Stimulated activated CD8-positive, alpha-beta memory T cell treated with anti-CD3 and anti-CD28 coated beads, Interleukin-4, amount 100 ng/mL, for 4 hours (primary cell): Measurements from ENCODE around the gene HLA-DQB1.

Experiments used
- DNase-seq, 2 donors: peaks; one replicate each; pipeline ENCODE4 v3.0.0-alpha.2; 2020; ENCODE audit warnings: low read depth in 2 of 2, low spot score in 1 of 2

HLA-DQB1 gene

GRCh38 chr6:32627831-32628230 lies 38.6 kb downstream of the HLA-DQB1 start:
- DNase-seq, result no peak

GRCh38 chr6:32627249-32627648 lies 39.2 kb downstream of the HLA-DQB1 start:
- no peak for DNase-seq

- DNase-seq, result no peak
These were observed 41.3 kb downstream of the HLA-DQB1 start for GRCh38 chr6:32625137-32625536.

- no peak for DNase-seq
These were observed 41.9 kb downstream of the HLA-DQB1 start for GRCh38 chr6:32624565-32624964.

GRCh38 chr6:32623693-32624092 lies 42.8 kb downstream of the HLA-DQB1 start:
- no peak for DNase-seq

GRCh38 chr6:32622545-32623401 lies 43.7 kb downstream of the HLA-DQB1 start:
- peak in 1 of 2 donors; percentile 18 for DNase-seq

- no peak for DNase-seq
These were observed 45.1 kb downstream of the HLA-DQB1 start for GRCh38 chr6:32621372-32621771.

- no peak for DNase-seq
These were observed 48.7 kb downstream of the HLA-DQB1 start for GRCh38 chr6:32617751-32618150.

- no peak for DNase-seq
These were observed 50.4 kb downstream of the HLA-DQB1 start for GRCh38 chr6:32615885-32616532.

GRCh38 chr6:32614366-32615081 lies 51.9 kb downstream of the HLA-DQB1 start:
- no peak for DNase-seq

- no peak for DNase-seq
These were observed 53.0 kb downstream of the HLA-DQB1 start for GRCh38 chr6:32613475-32613874.

GRCh38 chr6:32610682-32611296 lies 55.7 kb downstream of the HLA-DQB1 start:
- DNase-seq, result no peak

- DNase-seq, result peak in 1 of 2 donors; percentile 32
These were observed 56.5 kb downstream of the HLA-DQB1 start for GRCh38 chr6:32609731-32610640.
